Right renal pelvis (tissue), 4 donors: Measurements from ENCODE around the gene CATSPER1. TPM values are rescaled to one million over a fixed set of nuclear protein-coding genes. Genes with fewer than 3 reads are reported as not detected.

ENCODE experiments used
- DNase-seq, 4 donors: peaks; one replicate each; pipeline ENCODE4 v3.0.0-alpha.2; 2013; ENCODE audit warnings: low read depth in 4 of 4, low spot score in 3 of 4, missing footprints in 1 of 4
- polyA plus RNA-seq, 4 donors: library from polyadenylated mRNA; unstranded; fragments of 120-200 nt; gene quantifications; one replicate each; pipeline ENCODE4 v1.2.1, GENCODE V29; 2013; ENCODE audit not compliant: insufficient read length in 4 of 4

The CATSPER1 gene
- polyA plus RNA-seq, 4 donors, result 0.01 TPM; not detected in 3

DNA sequence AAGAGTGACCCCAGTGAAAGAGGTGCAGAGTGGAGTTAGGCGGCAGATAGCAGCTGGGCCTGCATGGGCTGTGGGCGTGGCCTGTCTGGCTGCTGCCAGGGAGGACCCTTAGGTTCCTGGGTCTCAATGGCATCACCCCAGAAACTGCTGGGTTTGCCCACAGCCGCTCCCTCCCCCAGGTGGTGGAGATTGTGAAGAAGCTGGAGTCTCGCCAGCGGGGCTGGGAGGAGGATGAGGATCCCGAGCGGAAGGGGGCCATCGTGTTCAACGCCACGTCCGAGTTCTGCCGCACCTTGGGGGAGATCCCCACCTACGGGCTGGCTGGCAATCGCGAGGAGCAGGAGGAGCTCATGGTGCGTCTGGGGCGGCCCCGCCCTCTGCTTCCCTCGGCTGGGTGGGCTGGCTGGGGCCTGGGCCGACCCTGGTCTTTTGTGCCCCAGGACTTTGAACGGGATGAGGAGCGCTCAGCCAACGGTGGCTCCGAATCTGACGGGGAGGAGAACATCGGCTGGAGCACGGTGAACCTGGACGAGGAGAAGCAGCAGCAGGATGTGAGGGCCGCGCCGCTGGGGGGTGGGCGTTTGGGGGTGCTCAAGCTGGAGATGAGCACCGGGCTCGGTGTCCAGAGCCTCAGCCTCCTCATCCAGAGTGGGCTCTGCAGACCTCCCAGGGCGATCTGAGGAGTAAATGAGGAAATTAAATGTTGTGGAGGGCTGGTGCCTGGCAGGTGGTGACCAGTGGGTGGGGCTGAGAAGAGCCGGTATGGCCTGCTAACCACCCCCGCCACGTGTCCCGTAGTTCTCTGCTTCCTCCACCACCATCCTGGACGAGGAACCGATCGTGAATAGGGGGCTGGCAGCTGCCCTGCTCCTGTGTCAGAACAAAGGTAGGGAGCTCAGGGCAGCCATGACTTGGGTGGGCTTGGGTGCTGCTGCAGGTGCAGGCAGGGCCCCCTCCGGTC lies 49.8 kb downstream of the CATSPER1 start:
- no peak for DNase-seq

DNA sequence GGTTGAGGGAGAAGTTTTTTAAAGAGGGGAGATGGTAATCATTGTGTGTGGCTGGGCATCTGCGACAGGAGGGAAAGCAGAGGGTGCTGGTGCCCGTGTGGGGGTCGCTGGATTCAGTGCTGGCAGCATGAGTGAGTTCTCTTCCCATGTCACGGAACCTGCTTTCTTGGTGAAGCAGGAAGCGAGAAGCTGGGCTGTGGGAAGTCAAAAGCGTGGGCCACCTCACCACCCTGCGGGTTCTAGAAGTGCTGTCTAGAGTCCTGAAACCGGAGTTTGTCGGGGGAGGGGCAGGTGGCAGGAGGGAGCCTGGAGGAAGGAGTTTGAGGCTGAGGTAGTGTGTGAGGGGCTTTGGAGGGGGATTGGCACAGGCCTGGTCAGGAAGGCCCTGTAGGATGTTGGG lies 50.5 kb downstream of the CATSPER1 start:
- no peak for DNase-seq

- DNase-seq, result no peak
Measured at GRCh38 chr11:65973439-65974110, 52.7 kb downstream of the CATSPER1 start.

GRCh38 chr11:65972116-65972515 lies 54.2 kb downstream of the CATSPER1 start:
- DNase-seq, result no peak

DNA sequence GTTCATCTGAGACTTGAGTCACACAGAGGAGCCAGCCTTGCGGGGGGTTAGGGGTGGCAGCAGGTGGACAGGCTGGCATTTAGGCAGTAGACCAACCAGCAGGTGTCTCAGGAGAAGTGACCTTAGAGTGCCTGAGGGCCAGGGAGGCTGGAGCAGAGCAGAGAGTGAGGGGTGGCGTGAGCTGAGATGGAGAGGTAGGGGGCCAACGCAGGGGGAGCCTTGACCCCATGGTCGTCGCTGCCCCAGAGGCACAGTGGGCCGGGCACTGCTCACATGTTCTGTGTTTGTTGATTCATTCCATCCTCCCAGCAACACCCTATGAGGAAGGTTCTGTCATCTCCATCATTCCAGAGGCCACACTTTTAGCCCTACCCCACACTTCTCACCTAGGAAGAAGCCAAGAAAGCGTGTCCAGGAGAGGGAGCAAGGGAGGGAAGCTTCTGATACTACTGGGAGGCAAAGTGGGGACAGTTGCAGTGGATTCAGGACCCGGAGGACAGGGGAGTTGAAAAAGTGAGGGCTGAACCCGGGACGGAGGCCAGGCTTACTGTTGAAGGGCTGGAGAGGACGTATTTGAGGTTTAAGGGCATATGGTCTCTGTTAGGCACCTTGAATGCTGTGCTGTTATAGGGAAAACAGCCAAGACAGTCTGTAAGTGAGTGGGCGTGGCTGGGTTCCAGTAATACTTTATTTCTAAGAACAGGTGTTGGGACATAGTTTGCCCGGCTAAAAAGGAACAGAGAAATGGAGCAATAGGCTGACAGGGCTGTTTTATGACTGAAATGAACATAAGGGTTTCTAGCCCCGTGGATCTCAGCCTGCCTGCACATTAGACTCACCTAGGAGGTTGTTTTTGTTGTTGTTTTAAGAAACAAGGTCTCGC lies 57.4 kb downstream of the CATSPER1 start:
- DNase-seq, result no peak

DNA sequence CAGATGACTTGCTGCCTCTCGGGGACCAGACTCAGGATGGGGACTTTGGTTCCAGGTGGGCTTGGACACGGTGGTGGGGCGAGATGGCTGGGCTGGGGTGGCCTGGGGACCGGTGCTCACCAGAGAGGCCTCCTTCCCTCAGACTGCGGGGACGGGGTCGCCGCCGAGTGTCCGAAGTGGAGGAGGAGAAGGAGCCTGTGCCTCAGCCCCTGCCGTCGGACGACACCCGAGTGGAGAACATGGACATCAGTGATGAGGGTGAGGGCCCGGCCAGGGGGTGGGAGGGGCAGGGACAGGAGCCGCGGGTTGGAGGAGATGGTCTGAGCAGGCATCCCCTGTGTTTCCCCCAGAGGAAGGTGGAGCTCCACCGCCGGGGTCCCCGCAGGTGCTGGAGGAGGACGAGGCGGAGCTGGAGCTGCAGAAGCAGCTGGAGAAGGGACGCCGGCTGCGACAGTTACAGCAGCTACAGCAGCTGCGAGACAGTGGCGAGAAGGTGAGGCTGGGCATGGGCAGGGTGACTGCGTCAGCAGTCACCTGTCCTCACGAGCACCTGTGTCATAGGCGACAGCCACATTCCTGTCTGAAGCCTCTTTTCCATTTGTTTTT lies 58.8 kb downstream of the CATSPER1 start:
- no peak for DNase-seq

Other genes with a start within 250 kb of the CATSPER1 start
- 1 to 10 TPM; 6.0 to 9.5 (median 6.4) TPM for gene AP5B1, start 245.5 kb downstream of the CATSPER1 start, polyA plus RNA-seq
- 10 to 100 TPM; 11.1 to 13.7 (median 12.2) TPM for gene OVOL1, start 239.4 kb downstream of the CATSPER1 start, polyA plus RNA-seq
- gene SNX32, start 192.5 kb downstream of the CATSPER1 start, polyA plus RNA-seq, result 1 to 10 TPM; 1.4 to 3.5 (median 2.6) TPM
- 100 to 1,000 TPM; 733 to 795 (median 777) TPM for gene CFL1, start 168.3 kb downstream of the CATSPER1 start, polyA plus RNA-seq
- 10 to 100 TPM; 46.6 to 56.8 (median 49.3) TPM for gene MUS81, start 166.0 kb downstream of the CATSPER1 start, polyA plus RNA-seq
- 100 to 1,000 TPM in 2 of 4 donors, 10 to 100 TPM in 2; 94.9 to 134 (median 107) TPM for gene EFEMP2, start 153.7 kb downstream of the CATSPER1 start, polyA plus RNA-seq
- gene CTSW, start 146.6 kb downstream of the CATSPER1 start, polyA plus RNA-seq, result 1 to 10 TPM in 2 of 4 donors, under 1 TPM in 2; 0.65 to 1.8 (median 0.92) TPM
- 100 to 1,000 TPM in 2 of 4 donors, 10 to 100 TPM in 2; 90.9 to 107 (median 100) TPM for gene FIBP, start 138.0 kb downstream of the CATSPER1 start, polyA plus RNA-seq
- gene CCDC85B, start 135.8 kb downstream of the CATSPER1 start, polyA plus RNA-seq, result 10 to 100 TPM in 1 of 4 donors, 1 to 10 TPM in 3; 7.9 to 16.9 (median 8.9) TPM
- under 1 TPM; 0.17 to 0.28 (median 0.21) TPM for gene FOSL1, start 126.1 kb downstream of the CATSPER1 start, polyA plus RNA-seq
- gene C11orf68, start 107.4 kb downstream of the CATSPER1 start, polyA plus RNA-seq, result 10 to 100 TPM; 37.3 to 46.8 (median 42.2) TPM
- 100 to 1,000 TPM in 1 of 4 donors, 10 to 100 TPM in 3; 70.0 to 113 (median 76.4) TPM for gene DRAP1, start 107.1 kb downstream of the CATSPER1 start, polyA plus RNA-seq
- gene TSGA10IP, start 81.0 kb downstream of the CATSPER1 start, polyA plus RNA-seq, result under 1 TPM in 3 of 4 donors, not detected in 1; 0.14 to 0.30 (median 0.18) TPM
- 10 to 100 TPM; 45.9 to 57.4 (median 50.3) TPM for gene SART1, start 64.7 kb downstream of the CATSPER1 start, polyA plus RNA-seq
- gene EIF1AD, start 24.3 kb downstream of the CATSPER1 start, polyA plus RNA-seq, result 10 to 100 TPM; 26.6 to 30.8 (median 28.4) TPM
- 100 to 1,000 TPM; 248 to 308 (median 286) TPM for gene BANF1, start 24.0 kb downstream of the CATSPER1 start, polyA plus RNA-seq
- not detected for gene CST6, start 14.5 kb downstream of the CATSPER1 start, polyA plus RNA-seq
- gene GAL3ST3, start 22.7 kb upstream of the CATSPER1 start, polyA plus RNA-seq, result 1 to 10 TPM; 4.8 to 7.4 (median 5.2) TPM
- 100 to 1,000 TPM; 227 to 235 (median 230) TPM for gene SF3B2, start 25.9 kb upstream of the CATSPER1 start, polyA plus RNA-seq
- gene PACS1, start 43.8 kb upstream of the CATSPER1 start, polyA plus RNA-seq, result 10 to 100 TPM; 40.1 to 54.4 (median 45.4) TPM
- 10 to 100 TPM; 16.7 to 28.1 (median 19.9) TPM for gene KLC2, start 231.2 kb upstream of the CATSPER1 start, polyA plus RNA-seq
- gene RAB1B, start 242.2 kb upstream of the CATSPER1 start, polyA plus RNA-seq, result 100 to 1,000 TPM; 126 to 156 (median 129) TPM